Mesenteric fat pad (tissue), 1 donor: ENCODE data around the gene BRAT1. TPM values are rescaled to one million over a fixed set of nuclear protein-coding genes. Genes with fewer than 3 reads are reported as not detected.
A peak's percentile ranks its signal among the peaks of the same experiment; 100 is the strongest.
"Not testable (repeated sequence)": the region's sequence is repeated elsewhere in the genome, so short reads cannot be mapped to it uniquely, and the experiment has no call there.

Source experiments
- DNase-seq: peaks from one replicate; pipeline ENCODE4 v3.0.0-alpha.2; 2020; ENCODE audit warnings: low spot score
- long read RNA-seq: library from polyadenylated mRNA; unstranded; transcript quantifications from one replicate; pipeline ENCODE4 v2.0.0, GENCODE V29; 2020
- total RNA-seq: library from RNA; stranded (reverse); fragmentation: NEBNext Ultra II Directional; extraction: Animal tissue kit (Norgen Biotek cat#: 25700); gene quantifications from one replicate; pipeline ENCODE4 v1.2.1, GENCODE V29; 2021
- donor health status: DM: yes; HTN: yes; CAD: no.

The BRAT1 gene
- 29.8 TPM for total RNA-seq
- long read RNA-seq, transcript BRAT1-201 (14 exons, 2,915 nt) = major isoform, 78 of 212 reads
- long read RNA-seq, partial matches to known transcripts = 84 of 212 reads
- long read RNA-seq, other reads (novel, unspliced or antisense) = 50 of 212 reads

GRCh38 chr7:2555121-2556052 is at the start of gene BRAT1:
Gene BRAT1, minus strand, starts transcription at chr7:2555524. Its CDS starts 1,093 bp downstream, at chr7:2554431.
- DNase-seq = peak; percentile 98

GRCh38 chr7:2604608-2605174 is 49.4 kb upstream of the BRAT1 start:
- DNase-seq = no peak

GRCh38 chr7:2603044-2603965 is 48.0 kb upstream of the BRAT1 start:
- no peak for DNase-seq

- no peak for DNase-seq
These were observed 47.2 kb upstream of the BRAT1 start for GRCh38 chr7:2602406-2603043.

GRCh38 chr7:2601907-2602306 is 46.6 kb upstream of the BRAT1 start:
- no peak for DNase-seq

- DNase-seq = no peak
These were observed 45.7 kb upstream of the BRAT1 start for GRCh38 chr7:2601065-2601464.

- DNase-seq = no peak
These were observed 43.0 kb upstream of the BRAT1 start for GRCh38 chr7:2598154-2598823.

- DNase-seq = no peak
These were observed 41.9 kb upstream of the BRAT1 start for GRCh38 chr7:2597273-2597640.

GRCh38 chr7:2596464-2597272 is 41.3 kb upstream of the BRAT1 start:
- DNase-seq = no peak

- no peak for DNase-seq
These were observed 40.0 kb upstream of the BRAT1 start for GRCh38 chr7:2595258-2595860.

- DNase-seq = no peak
These were observed 39.3 kb upstream of the BRAT1 start for GRCh38 chr7:2594599-2594998.

GRCh38 chr7:2593036-2593727 is 37.9 kb upstream of the BRAT1 start:
- DNase-seq = no peak

GRCh38 chr7:2592375-2592865 is 37.1 kb upstream of the BRAT1 start:
- DNase-seq = no peak

- not testable (repeated sequence) for DNase-seq
These were observed 34.6 kb upstream of the BRAT1 start for GRCh38 chr7:2589941-2590340.

GRCh38 chr7:2589341-2589740 is 34.0 kb upstream of the BRAT1 start:
- no peak for DNase-seq

GRCh38 chr7:2587778-2588177 is 32.5 kb upstream of the BRAT1 start:
- no peak for DNase-seq

GRCh38 chr7:2587134-2587533 is 31.8 kb upstream of the BRAT1 start:
- no peak for DNase-seq

GRCh38 chr7:2586326-2587020 is 31.1 kb upstream of the BRAT1 start:
- no peak for DNase-seq
